CD4-positive, alpha-beta T cell treated with Interleukin-10 for 1 hour (primary cell): ENCODE measurements around the gene RPS16.
A peak's percentile ranks its signal among the peaks of the same experiment; 100 is the strongest.

ENCODE experiments used
- DNase-seq: peaks from one replicate; pipeline ENCODE4 v3.0.0-alpha.2; 2020

RPS16 gene

GRCh38 chr19:39405958-39406655, 29.6 kb downstream of the RPS16 start:
- peak; percentile 95 for DNase-seq

GRCh38 chr19:39405261-39405957, 30.3 kb downstream of the RPS16 start:
- DNase-seq: peak; percentile 51

- peak; percentile 99 for DNase-seq
Observed at GRCh38 chr19:39403331-39404312, 32.1 kb downstream of the RPS16 start.

GRCh38 chr19:39402346-39403300, 33.1 kb downstream of the RPS16 start:
- DNase-seq: peak; percentile 95

GRCh38 chr19:39401549-39402345, 34.0 kb downstream of the RPS16 start:
- peak; percentile 92 for DNase-seq

- no peak for DNase-seq
Observed at GRCh38 chr19:39401070-39401548, 34.6 kb downstream of the RPS16 start.

- no peak for DNase-seq
Observed at GRCh38 chr19:39400061-39400460, 35.7 kb downstream of the RPS16 start.

- no peak for DNase-seq
Observed at GRCh38 chr19:39399668-39400050, 36.1 kb downstream of the RPS16 start.

GRCh38 chr19:39398297-39398864, 37.4 kb downstream of the RPS16 start:
- DNase-seq: peak; percentile 72

- DNase-seq: peak; percentile 94
Observed at GRCh38 chr19:39397360-39398296, 38.1 kb downstream of the RPS16 start.

- peak; percentile 100 for DNase-seq
Observed at GRCh38 chr19:39390751-39391437, 44.9 kb downstream of the RPS16 start, which contains the start of the genes MED29 and PAF1. MED29 (plus strand) TSS chr19:39391378; CDS start chr19:39391423, 45 bp downstream. PAF1 (minus strand) TSS chr19:39391106; CDS start chr19:39390864, 242 bp downstream.

- DNase-seq: peak; percentile 88
Observed at GRCh38 chr19:39390451-39390750, 45.3 kb downstream of the RPS16 start.

GRCh38 chr19:39389631-39390414, 45.9 kb downstream of the RPS16 start:
- DNase-seq: no peak

GRCh38 chr19:39388657-39389056, 47.1 kb downstream of the RPS16 start:
- no peak for DNase-seq

- DNase-seq: no peak
Observed at GRCh38 chr19:39386557-39386956, 49.2 kb downstream of the RPS16 start.

- DNase-seq: no peak
Observed at GRCh38 chr19:39385629-39386411, 49.9 kb downstream of the RPS16 start.
